CD4-positive, alpha-beta T cell treated with Interferon gamma for 1 hour (primary cell): ENCODE data around the gene SMG7.

Experiments used
- DNase-seq: peaks from one replicate; pipeline ENCODE4 v3.0.0-alpha.2; 2020

Gene SMG7

GRCh38 chr1:183470961-183471742 lies 1.1 kb upstream of the SMG7 start:
- peak; percentile 73 for DNase-seq

GRCh38 chr1:183471743-183472487 lies 384 bp upstream of the SMG7 start:
- DNase-seq, result peak; percentile 97

- DNase-seq, result no peak
Measured at GRCh38 chr1:183473217-183473536, 878 bp downstream of the SMG7 start.

GRCh38 chr1:183476081-183476480 lies 3.8 kb downstream of the SMG7 start:
- no peak for DNase-seq

GRCh38 chr1:183477986-183478781 lies 5.9 kb downstream of the SMG7 start:
- DNase-seq, result no peak

- no peak for DNase-seq
Measured at GRCh38 chr1:183480971-183481441, 8.7 kb downstream of the SMG7 start.

- no peak for DNase-seq
Measured at GRCh38 chr1:183483224-183483623, 10.9 kb downstream of the SMG7 start.

GRCh38 chr1:183484254-183484653 lies 12.0 kb downstream of the SMG7 start:
- DNase-seq, result no peak

GRCh38 chr1:183484851-183485250 lies 12.6 kb downstream of the SMG7 start:
- no peak for DNase-seq

GRCh38 chr1:183487674-183488442 lies 15.6 kb downstream of the SMG7 start:
- DNase-seq, result no peak

GRCh38 chr1:183490932-183491331 lies 18.6 kb downstream of the SMG7 start:
- DNase-seq, result no peak

- DNase-seq, result no peak
Measured at GRCh38 chr1:183493540-183494245, 21.4 kb downstream of the SMG7 start.

GRCh38 chr1:183495420-183495819 lies 23.1 kb downstream of the SMG7 start:
- DNase-seq, result no peak

- no peak for DNase-seq
Measured at GRCh38 chr1:183497218-183497617, 24.9 kb downstream of the SMG7 start.

GRCh38 chr1:183498342-183498991 lies 26.2 kb downstream of the SMG7 start:
- no peak for DNase-seq

GRCh38 chr1:183505454-183506089 lies 33.3 kb downstream of the SMG7 start:
- no peak for DNase-seq

- no peak for DNase-seq
Measured at GRCh38 chr1:183506561-183506960, 34.3 kb downstream of the SMG7 start.

GRCh38 chr1:183508694-183509093 lies 36.4 kb downstream of the SMG7 start:
- no peak for DNase-seq

GRCh38 chr1:183512450-183512849 lies 40.2 kb downstream of the SMG7 start:
- DNase-seq, result no peak

GRCh38 chr1:183514235-183514634 lies 41.9 kb downstream of the SMG7 start:
- no peak for DNase-seq
